GM18868 (cell line): ENCODE measurements around the gene DKK1.

ENCODE experiments used
- ATAC-seq: cut with Tn5 transposase; IDR thresholded peaks from one replicate; pipeline ENCODE4 v1.9.1; 2021; ENCODE audit warnings: mild to moderate bottlenecking, moderate library complexity; ENCODE audit not compliant: unreplicated experiment

The DKK1 gene

GRCh38 chr10:52313933-52314821, at the start of gene DKK1:
DKK1 (plus strand) TSS chr10:52314281; CDS start chr10:52314435, 154 bp downstream.
- ATAC-seq, result peak; percentile 77

- ATAC-seq, result no peak
Measured at GRCh38 chr10:52265131-52265926, 48.8 kb upstream of the DKK1 start.

DNA sequence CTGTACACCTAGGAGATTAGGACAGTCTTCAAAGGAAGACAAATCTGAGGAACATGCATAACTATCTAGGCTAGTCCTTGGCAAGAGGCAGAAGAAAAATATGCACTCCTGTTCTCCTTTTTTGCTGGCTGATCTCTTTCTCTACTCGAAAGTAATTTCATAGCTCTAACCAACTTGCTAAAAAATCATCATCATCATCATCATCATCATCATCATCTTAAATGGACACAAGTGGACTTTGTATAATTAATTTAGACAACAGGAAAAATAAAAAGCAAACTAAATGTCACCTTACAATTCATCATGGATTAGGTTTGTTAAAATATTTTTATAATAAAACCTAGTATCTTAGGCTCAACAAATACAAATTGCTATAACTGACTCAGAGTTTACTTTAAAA, 47.2 kb upstream of the DKK1 start:
- no peak for ATAC-seq

- no peak for ATAC-seq
Measured at GRCh38 chr10:52268790-52269189, 45.3 kb upstream of the DKK1 start.

DNA sequence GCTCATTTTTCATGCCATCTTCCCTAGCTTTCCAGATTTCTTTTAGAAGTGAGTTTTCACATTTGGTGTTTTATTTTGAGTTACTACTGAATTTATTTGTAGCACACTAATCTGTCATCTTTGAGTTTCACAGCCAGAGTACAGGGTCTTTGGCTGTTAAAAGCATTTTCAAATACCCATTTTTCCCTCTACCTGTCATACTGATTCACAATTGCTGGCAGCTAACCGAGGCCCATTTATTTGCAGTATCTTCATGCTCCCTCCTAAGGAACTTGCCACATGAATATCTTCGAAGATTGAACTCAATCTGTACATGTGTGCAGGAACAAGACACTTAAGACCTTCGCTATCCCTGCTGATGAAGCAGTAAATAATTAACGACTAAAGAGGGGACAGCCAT, 44.8 kb upstream of the DKK1 start:
- no peak for ATAC-seq

GRCh38 chr10:52276163-52276562, 37.9 kb upstream of the DKK1 start:
- no peak for ATAC-seq

- no peak for ATAC-seq
Measured at GRCh38 chr10:52276986-52277385, 37.1 kb upstream of the DKK1 start.

- ATAC-seq, result no peak
Measured at GRCh38 chr10:52279546-52279945, 34.5 kb upstream of the DKK1 start.

GRCh38 chr10:52280051-52280450, 34.0 kb upstream of the DKK1 start:
- ATAC-seq, result no peak

GRCh38 chr10:52283174-52283573, 30.9 kb upstream of the DKK1 start:
- no peak for ATAC-seq

- ATAC-seq, result peak; percentile 66
Measured at GRCh38 chr10:52284416-52285013, 29.6 kb upstream of the DKK1 start.

- no peak for ATAC-seq
Measured at GRCh38 chr10:52287866-52288265, 26.2 kb upstream of the DKK1 start.

- ATAC-seq, result no peak
Measured at GRCh38 chr10:52297747-52298146, 16.3 kb upstream of the DKK1 start.

DNA sequence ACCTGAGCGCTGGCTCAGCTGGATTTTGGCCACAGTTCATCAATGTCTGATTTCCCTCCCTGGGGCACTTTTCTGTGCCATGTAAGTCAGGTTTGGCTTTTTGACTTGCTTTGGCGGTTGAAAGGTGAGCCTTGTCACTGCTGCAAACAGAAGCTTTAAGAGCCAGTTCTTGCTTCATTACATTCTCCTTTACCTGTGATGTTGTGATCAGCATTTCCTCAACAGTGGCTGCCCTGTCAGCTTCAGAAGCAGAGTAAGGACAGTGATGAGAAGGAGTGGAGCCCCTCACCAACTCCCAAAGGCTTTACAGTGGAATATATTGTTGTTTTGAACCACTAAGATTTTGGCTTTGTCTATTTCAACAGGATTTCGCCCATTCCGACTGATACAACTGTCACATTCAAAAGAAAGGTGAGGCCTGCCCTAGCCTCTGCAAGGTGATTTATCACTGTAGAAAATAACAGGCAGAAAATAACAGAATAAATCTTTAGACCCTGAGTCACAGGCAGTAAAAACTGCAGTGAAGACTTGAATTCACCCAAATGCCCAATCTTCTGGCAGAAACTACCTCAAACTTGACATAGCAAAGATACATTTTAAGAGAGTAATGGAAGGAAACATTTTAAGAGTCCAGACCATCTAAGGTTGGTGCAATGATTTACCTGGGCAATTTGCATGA, 13.3 kb upstream of the DKK1 start:
- ATAC-seq, result no peak

DNA sequence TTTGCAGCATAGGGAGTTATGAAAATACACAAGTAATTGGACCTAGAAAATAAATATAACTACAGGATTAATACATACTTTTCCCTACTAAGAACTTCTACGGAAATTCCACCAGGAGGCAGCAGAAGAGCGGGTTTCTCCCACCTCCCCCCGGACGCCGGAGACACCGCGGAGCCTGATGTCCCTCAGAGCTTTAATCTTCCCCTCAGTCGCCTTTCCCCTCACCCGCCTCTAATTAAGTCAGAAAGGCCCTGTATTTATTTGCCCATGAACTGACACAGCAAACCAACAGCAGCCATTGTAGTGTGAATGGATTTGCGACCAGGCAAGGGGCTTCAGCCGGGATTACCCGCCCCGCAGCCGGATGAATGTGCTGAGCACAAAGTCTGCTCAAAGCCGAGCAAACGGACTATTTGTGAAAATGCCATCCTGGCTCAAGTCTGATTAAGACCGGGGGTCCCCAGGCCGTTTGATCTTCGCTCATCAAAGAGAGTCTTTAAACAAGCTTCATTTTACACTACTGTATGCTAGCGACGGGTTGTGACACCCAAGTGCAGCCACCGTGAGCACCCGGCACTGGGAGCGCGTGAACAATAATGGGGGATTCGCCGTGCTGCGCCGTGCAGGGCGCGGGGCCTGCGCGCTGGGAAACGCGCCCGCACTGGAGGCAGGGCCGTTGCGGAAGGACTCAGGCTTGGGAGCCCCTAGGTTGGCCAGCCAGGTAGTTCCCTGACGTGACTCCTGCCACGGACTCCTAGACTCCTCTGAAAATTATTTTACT, 5.6 kb upstream of the DKK1 start:
- peak; percentile 87 for ATAC-seq

DNA sequence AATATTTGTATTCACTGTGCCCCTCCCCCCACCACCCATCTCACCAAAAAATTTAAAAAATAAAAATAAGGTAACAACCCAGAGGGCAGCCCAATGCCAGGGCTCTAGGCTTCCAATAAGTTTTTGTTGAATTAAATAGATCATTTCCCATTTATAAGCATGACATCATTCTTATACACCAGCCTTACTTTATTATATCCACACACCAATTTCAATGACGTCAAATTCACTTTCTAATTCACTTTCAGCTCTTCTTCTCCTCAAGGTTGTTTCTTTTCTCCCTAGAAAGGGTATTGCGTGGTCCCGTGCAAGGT, 1.2 kb upstream of the DKK1 start:
- ATAC-seq, result no peak

- ATAC-seq, result no peak
Measured at GRCh38 chr10:52313256-52313932, 687 bp upstream of the DKK1 start.

GRCh38 chr10:52314822-52315552, 906 bp downstream of the DKK1 start:
- peak; percentile 3 for ATAC-seq

GRCh38 chr10:52316001-52316400, 1.9 kb downstream of the DKK1 start:
- ATAC-seq, result no peak
